VCaP (cell line): ENCODE data around the gene SYT1.

Experiments used
- H3K27ac ChIP-seq: fragments of 450-650 bp; 2 replicates; pipeline ENCODE4 v1.5.1; 2017
- TF ChIP-seq, protein P1 (sequence below): fragments of 450-650 bp; conservative IDR thresholded peaks from 2 replicates; pipeline ENCODE4 v1.5.1; 2017; ENCODE audit warnings: mild to moderate bottlenecking, moderate library complexity

Gene SYT1

GRCh38 chr12:79384551-79384950, 520.0 kb downstream of the SYT1 start:
- TF ChIP-seq, protein P1, sequence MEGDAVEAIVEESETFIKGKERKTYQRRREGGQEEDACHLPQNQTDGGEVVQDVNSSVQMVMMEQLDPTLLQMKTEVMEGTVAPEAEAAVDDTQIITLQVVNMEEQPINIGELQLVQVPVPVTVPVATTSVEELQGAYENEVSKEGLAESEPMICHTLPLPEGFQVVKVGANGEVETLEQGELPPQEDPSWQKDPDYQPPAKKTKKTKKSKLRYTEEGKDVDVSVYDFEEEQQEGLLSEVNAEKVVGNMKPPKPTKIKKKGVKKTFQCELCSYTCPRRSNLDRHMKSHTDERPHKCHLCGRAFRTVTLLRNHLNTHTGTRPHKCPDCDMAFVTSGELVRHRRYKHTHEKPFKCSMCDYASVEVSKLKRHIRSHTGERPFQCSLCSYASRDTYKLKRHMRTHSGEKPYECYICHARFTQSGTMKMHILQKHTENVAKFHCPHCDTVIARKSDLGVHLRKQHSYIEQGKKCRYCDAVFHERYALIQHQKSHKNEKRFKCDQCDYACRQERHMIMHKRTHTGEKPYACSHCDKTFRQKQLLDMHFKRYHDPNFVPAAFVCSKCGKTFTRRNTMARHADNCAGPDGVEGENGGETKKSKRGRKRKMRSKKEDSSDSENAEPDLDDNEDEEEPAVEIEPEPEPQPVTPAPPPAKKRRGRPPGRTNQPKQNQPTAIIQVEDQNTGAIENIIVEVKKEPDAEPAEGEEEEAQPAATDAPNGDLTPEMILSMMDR: no peak
- no peak overlapping the region for H3K27ac ChIP-seq

DNA sequence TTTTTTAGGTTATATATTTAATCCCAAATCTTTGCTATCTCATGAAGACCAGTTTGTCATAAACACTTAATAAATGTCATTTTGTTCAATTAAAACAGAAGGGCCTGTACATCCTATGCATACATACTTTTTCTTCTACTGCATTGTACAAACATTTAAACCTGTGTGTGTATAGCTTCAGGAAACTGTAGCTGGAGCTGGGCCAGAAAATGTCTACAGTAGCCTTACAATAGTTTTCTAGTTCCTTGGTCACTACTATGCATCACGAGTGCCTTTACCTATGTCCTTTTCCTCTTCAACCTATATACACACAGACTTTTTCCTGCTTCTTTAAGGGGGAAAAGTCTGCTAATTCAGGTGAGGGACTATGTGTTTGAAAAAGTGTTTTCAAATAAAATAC, 523.4 kb downstream of the SYT1 start:
- TF ChIP-seq, protein P1: no peak
- H3K27ac ChIP-seq: no peak overlapping the region

DNA sequence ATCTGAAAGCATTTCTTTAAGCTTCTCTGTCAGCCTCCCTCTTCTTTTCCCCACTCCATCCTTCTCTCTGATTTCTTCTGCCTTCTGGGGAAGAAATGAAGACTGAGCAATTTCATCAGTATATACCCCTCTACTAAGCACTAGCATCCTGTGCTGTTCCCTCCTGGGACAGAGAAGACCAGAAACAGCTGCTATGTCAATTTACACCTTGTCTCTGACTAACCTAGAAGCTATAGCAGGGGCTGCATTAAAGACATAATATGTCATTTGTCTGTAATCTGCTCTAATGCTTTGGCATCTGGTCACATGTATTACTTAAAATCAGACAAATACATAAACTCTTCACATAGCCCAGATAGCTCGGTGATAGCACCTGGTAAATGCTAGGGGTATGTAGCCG, 529.3 kb downstream of the SYT1 start:
- H3K27ac ChIP-seq: no peak overlapping the region
- TF ChIP-seq, protein P1: no peak

GRCh38 chr12:79397609-79398008, 533.0 kb downstream of the SYT1 start:
- H3K27ac ChIP-seq: no peak overlapping the region
- TF ChIP-seq, protein P1: no peak

GRCh38 chr12:79400481-79400880, 535.9 kb downstream of the SYT1 start:
- no peak overlapping the region for H3K27ac ChIP-seq
- TF ChIP-seq, protein P1: no peak

GRCh38 chr12:79402606-79403005, 538.0 kb downstream of the SYT1 start:
- TF ChIP-seq, protein P1: no peak
- H3K27ac ChIP-seq: no peak overlapping the region

GRCh38 chr12:79406993-79407392, 542.4 kb downstream of the SYT1 start:
- TF ChIP-seq, protein P1: no peak
- H3K27ac ChIP-seq: no peak overlapping the region
